ENCODE results near the gene LYPLAL1.
A peak's percentile ranks its signal among the peaks of the same experiment; 100 is the strongest.
"Not testable (repeated sequence)": the region's sequence is repeated elsewhere in the genome, so short reads cannot be mapped to it uniquely, and the experiment has no call there.

LYPLAL1 gene

GRCh38 chr1:219163401-219163954, 10.2 kb upstream of the LYPLAL1 start:
- no peak for DNase-seq (ENCODE audit: low read depth)

- no peak for DNase-seq (ENCODE audit: low read depth)
Measured at GRCh38 chr1:219171192-219171935, 2.3 kb upstream of the LYPLAL1 start.

DNA sequence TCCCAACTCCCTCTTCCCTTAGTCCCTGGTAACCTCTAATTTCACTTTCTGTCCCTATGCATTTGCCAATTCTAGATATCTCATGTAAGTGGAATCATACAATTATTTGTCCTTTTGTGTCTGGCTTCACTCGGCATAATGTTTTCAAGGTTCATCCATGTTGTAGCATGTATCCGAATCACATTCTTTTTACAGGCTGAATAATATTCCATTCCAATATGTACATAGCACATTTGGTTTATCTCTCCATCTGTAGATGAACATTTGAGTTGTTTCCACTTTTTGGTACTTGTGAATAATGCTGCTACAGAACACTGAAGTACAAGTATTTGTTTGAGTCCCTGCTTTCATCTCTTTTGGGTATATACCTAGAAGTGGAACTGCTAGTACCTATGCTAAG, 857 bp upstream of the LYPLAL1 start:
- no peak for DNase-seq (ENCODE audit: low read depth)

- DNase-seq (ENCODE audit: low read depth) = no peak
Measured at GRCh38 chr1:219173434-219173757, 282 bp upstream of the LYPLAL1 start.

- DNase-seq (ENCODE audit: low read depth) = peak; percentile 60
Measured at GRCh38 chr1:219174460-219175211, 958 bp downstream of the LYPLAL1 start.

GRCh38 chr1:219175212-219175564, 1.5 kb downstream of the LYPLAL1 start:
- no peak for DNase-seq (ENCODE audit: low read depth)

DNA sequence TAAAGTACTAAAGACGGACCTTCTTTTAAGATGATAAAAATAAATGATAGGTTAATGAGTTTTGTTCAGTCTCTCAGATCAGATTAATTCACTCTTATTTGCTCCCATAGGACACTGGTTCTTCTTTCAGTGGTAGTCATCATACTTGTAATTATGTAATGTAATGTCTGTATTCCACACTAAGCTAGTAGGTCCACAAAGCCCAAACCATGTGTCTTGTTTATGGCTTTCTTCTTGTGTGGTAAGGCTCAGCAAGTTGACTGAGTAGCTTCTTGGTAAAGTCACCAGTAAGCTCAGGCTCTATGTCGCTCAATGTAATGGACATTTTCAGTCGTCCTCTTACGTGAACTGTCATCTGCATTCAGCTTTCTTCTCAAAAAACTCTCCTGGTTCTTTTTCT, 2.5 kb downstream of the LYPLAL1 start:
- no peak for DNase-seq (ENCODE audit: low read depth)

DNA sequence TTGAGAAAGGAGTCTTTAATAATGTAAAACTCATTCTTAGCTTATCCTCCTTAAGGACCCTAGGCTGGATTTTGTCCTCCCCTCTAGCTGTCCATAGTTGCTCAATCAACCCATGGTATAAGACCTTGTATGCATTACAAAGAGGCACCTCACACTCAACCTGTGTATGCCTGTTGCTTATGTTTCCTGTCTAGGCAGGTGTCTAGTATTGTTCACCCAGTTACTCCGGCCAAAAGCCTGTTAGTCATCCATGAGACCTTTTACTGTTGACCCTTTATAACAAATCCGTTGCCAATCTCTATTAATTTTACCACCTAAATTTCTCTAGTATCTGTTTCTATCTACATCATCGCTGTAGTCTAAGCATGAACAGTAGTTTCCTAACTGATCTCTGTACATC, 3.7 kb downstream of the LYPLAL1 start:
- no peak for DNase-seq (ENCODE audit: low read depth)

GRCh38 chr1:219177940-219178339, 4.3 kb downstream of the LYPLAL1 start:
- DNase-seq (ENCODE audit: low read depth) = no peak

GRCh38 chr1:219179293-219179692, 5.6 kb downstream of the LYPLAL1 start:
- DNase-seq (ENCODE audit: low read depth) = no peak

GRCh38 chr1:219184337-219184736, 10.7 kb downstream of the LYPLAL1 start:
- DNase-seq (ENCODE audit: low read depth) = no peak

DNA sequence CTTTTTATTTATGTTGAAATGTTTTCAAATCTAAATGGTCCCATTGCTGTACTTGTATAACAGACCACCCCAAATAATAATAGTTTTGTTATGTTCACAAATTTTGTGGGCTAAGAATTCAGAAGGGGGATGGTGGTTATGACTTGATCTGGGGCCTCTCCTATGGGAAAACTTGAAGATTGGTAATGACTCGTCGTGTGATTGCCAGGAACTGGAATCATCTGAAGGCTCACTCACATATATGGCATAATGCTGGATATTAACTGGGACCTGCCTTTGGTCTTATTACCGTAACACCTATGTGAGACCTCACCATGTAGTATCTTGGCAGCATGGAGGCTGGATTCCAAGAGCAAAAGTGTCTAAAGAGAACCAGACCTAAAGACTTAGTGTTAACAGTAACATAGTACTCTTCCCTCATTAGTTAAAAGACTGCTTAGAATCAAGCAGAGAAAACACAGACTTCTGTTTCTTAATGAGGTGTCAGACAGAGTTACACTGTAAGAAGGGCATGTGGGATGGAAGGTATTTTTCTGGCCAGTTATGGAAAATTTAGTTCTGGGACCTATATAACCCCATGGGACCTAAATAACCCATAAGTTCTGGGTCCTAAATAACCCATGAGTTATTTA, 11.9 kb downstream of the LYPLAL1 start:
- DNase-seq (ENCODE audit: low read depth) = no peak

DNA sequence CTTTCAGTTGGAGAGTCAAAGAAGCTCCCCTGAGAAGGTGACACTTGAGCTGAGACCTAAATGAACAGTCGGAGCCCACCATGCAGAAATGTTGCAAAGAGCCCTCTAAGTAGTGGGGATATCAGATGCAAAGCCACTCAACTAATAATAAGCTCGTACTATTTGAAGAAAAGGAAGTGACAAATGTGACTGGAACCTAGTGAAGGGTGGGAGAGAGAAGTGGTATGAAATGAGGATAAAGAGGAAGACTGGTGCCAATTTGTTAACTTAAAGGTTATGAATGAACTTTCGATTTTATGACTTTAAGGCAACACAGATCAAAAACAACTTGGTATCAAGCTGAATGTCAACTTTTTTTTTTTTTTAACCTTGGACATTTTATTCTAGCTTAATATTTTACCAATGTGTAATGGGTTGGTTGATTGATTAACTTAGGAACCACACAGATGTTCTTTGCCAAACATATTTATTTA, 14.7 kb downstream of the LYPLAL1 start:
- DNase-seq (ENCODE audit: low read depth) = no peak

DNA sequence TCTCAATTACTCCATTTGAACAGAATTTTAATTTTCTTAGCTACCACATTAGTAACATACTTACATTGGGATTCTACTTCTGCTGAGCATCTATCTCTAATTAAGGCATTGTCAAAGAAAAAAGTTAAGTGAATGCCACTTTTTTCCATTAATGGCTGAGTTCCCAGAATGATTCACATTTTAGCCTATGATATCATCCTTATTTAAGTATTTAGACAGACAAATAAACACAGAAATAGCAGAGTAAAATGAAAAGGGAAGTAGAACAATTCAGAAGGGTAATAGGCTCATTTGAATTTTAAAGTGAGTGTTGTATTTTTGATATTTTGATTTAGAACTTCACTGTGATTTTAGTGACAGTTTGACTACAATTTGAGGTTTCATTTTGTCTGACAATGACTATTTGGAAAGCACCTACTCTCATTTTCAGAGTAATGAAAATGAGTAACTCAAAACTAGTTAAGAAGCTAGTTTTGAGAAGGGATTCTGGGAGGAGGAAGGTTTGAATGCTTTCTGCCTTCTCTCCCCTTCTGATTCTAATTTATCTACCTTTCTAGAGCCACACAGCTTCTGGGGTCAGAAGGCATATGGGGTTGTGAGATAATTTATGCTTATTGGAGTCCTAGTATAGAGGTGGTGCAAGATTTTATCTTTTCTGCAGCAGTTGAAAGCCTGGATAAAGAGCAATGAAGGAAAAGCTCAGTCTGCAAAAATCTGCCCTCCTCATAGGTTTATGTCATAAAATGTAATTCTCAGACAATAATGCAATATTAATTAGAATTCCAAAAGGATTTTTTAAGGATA, 15.5 kb downstream of the LYPLAL1 start:
- peak; percentile 33 for DNase-seq (ENCODE audit: low read depth)

GRCh38 chr1:219189952-219190351, 16.3 kb downstream of the LYPLAL1 start:
- no peak for DNase-seq (ENCODE audit: low read depth)

- no peak for DNase-seq (ENCODE audit: low read depth)
Measured at GRCh38 chr1:219190605-219191004, 16.9 kb downstream of the LYPLAL1 start.

GRCh38 chr1:219195833-219196232, 22.2 kb downstream of the LYPLAL1 start:
- DNase-seq (ENCODE audit: low read depth) = not testable (repeated sequence)

DNA sequence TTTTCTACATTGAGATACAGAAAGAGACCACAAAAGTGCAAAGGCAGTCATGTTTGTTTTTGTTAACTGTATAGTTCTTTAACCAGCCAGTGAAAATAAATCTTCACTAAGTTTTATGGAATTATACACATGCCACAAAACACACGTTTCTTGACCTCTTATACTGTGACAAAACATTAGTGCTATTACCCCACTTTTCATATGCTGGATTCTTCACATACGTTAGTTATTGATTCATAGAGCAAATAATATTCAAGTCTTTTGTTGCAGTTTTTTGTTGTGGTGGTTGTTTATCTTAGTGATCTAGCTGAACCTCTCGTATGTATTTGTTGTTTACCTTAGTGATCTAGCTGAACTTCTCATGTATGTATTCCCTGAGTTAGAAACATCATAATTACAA, 28.0 kb downstream of the LYPLAL1 start:
- DNase-seq (ENCODE audit: low read depth) = no peak

DNA sequence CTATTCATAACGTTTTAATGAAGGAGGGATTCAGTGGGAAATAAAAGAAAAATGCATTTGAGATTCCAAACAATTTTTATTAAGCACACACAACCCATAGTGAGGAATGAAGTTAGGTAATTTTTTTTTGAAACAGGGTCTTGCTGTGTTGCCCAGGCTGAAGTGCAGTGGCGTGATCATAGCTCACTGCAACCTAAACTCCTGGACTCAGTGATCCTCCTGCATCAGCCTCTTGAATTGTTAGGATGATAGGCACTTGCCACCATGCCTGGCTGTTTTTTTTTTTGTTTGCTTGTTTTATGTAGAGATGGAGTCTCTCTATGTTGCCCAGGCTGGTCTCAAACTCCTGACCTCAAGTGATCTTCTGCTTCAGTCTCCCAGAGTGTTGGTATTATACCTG, 28.9 kb downstream of the LYPLAL1 start:
- no peak for DNase-seq (ENCODE audit: low read depth)

- DNase-seq (ENCODE audit: low read depth) = no peak
Measured at GRCh38 chr1:219206350-219206749, 32.7 kb downstream of the LYPLAL1 start.

DNA sequence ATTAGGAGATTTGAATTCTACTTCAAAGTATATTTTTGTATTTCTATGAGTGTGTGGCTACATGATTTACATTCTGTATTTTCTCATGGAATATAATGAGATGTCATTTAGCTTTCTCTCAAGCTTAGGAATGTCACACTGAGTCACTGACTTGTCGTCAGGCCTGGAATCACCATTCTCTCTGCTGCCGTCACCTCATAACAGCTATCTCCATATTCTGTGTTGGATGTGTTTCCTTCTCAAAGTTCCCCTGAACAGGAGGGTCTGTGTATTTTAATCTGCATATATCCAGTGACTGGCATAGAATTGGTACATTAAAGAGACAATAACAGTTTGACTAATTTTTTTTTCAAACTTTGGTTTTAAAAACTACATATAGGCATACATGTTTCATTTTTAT, 35.9 kb downstream of the LYPLAL1 start:
- DNase-seq (ENCODE audit: low read depth) = no peak

- no peak for DNase-seq (ENCODE audit: low read depth)
Measured at GRCh38 chr1:219210067-219210466, 36.4 kb downstream of the LYPLAL1 start.

Measured in GM04503 (cell line).